GM19035 (cell line): Measurements from ENCODE around the gene ZNF680.
"Not testable (repeated sequence)": the region's sequence is repeated elsewhere in the genome, so short reads cannot be mapped to it uniquely, and the experiment has no call there.

Experiments used
- ATAC-seq: cut with Tn5 transposase; IDR thresholded peaks from one replicate; pipeline ENCODE4 v1.9.1; 2021; ENCODE audit not compliant: unreplicated experiment

The ZNF680 gene

DNA sequence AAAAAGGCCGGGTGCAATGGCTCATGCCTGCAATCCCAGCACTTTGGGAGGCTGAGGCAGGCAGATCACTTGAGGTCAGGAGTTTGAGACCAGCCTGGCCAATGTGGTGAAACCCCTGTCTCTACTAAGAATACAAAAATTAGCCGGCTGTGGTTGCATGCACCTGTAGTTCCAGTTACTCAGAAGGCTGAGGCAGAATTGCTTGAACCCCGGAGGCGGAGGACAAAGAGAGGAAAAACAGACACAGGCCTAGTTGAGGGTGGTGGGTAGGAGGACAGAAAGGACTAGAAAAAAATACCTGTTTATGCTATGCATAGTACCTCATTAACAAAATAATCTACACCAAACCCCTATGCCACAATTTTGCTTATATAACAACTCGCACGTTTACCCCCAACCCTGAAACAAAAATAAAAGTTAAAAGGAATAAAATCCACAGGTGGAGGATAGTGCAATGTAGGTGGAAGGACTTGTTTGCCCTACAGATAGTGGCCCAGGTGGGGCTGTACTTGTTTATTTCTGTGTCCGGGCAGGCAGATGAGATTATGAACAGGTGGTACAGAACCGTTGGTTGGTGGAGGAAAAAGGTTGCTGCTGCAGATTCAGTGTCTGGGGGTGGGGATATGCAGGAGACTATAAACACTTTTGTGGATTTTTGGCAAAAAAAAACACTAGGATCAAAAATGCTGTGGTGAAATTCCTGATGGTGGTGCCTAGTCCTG lies 5.1 kb downstream of the ZNF680 start:
- ATAC-seq, result no peak

DNA sequence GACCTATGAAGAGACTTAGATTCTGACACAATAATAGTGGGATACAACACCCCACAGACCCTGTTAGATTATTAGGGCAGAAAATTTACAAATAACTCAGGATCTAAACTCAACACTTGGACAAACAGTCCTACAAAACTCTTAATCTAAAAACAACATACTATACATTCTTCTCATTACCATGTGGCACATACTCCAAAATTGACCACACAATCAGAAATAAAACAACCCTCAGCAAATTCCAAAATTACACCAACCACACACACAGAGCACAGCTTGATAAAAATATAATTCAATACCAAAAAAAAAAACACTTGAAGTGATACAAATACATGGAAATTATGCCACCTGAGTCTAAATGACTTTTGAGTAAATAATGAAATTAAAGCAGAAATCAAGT lies 7.8 kb downstream of the ZNF680 start:
- ATAC-seq, result no peak

DNA sequence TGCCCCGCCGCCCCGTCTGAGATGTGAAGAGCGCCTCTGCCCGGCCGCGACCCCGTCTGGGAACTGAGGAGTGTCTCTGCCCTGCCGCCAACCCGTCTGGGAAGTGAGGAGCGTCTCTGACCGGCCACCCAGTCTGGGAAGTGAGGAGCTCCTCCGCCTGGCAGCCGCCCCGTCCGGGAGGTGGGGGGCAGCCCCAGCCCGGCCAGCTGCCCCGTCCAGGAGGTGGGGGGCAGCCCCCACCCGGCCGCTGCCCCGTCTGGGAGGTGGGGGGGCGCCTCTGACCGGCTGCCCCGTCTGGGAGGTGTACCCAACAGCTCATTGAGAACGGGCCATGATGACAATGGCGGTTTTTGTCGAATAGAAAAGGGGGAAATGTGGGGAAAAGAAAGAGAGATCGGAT lies 8.7 kb downstream of the ZNF680 start:
- ATAC-seq, result not testable (repeated sequence)

DNA sequence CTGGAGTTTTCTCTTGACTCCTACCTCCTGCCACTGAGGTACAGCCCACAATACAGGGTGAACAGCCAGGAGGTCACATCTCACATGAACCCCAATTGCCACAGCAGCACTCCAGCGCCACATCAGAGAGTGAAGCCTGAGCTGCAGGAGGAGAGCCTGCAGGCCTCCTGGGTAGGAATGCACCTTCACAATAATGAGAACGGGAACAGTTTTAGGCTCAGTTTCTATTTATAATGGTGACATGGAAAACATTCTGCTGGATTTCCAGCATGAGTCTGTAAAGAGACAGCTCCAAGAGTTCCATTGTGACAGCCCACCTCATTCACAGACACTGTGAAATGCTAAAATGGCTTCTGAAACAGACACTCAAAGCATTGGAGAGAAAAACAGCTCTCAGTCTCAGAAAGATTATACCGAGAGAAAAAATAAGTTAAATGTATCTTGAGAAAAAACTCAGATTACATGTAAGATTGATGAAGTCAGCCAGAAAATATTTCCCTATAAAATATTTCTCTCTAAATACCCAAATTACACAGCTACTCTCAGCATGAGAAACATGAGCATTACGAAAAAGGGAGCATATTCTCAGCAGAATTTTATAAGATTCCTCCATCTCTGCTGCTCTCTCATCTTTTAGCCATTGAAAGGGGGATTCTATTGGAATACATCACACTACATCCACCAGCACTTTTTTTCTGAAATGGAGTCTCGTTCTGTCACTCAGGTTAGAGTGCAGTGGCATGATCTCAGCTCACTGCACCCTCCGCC lies 11.3 kb downstream of the ZNF680 start:
- no peak for ATAC-seq

DNA sequence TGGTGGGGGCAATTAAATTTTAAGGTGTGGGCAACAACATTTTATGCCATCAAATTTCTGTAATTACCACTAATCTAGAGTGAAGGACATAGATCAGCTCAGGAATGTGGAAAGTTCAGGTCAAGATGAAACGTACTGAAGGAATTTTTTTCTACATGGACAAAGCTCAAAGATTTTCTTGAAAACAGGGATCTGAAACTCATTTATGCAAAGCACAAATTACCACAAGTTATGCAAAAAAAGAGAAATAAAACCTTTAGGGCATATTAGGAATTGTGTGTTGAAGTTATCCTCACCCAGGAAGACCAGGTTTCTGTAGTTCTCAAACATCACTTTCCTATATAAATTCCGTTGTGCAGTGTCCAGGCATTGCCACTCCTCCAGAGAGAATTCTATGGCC lies 18.9 kb downstream of the ZNF680 start:
- no peak for ATAC-seq

DNA sequence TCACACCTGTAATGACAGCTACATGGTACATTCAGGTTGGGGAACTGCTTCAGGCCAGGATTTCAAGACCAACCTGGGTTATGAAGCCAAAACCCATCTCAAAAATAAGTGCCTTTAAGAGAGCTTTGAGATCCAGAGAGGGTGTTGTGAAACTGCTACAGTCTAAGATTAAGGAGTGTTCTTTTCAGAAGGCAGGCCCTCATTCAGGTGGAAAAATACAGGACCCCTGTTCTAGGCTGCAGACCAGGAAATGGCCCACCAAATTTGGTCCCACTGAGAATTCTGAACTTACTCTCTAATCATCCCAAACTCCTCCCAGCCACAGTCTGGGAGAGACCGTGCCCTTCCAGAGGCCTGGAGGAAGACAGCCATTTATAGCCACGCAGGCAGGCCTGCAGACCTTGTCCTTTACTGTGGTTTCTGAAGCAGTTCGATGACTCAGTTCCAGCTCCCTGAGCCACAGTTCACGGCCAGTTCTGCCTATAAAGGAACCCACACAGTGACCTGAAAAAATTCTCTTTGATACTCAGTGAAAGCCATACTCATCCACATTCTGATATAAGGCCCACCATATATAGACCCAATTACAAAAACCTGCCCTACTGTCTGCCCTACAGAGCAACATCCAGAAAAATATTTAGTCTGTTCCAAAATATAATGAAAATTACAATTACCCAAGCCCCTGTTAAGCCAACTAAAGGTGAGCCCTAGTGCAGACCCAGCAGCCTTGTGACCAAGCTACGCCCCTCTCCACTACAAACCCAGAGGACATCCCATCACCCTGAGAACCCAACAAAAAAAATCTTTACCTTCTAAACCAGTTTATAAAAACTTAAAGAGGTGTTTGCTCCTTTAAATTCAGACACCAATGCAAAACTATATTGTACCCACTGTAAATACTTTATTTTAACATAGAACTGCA lies 21.2 kb downstream of the ZNF680 start:
- ATAC-seq, result no peak

DNA sequence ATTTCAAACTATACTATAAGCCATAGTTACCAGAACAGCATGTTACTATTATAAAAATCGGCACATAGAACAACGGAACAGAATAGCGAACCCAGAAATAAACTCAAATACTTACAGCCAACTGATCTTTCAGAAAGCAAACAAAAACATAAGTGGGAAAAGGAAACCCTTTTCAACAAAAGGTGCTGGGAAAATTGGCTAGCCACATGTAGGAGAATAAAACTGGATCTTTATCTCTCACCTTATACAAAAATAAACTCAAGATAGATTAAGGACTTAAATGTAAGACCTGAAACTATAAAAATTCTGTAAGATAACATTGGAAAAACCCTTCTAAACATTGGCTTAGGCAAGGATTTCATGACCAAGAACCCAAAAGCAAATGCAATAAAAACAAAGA lies 29.1 kb downstream of the ZNF680 start:
- ATAC-seq, result no peak

DNA sequence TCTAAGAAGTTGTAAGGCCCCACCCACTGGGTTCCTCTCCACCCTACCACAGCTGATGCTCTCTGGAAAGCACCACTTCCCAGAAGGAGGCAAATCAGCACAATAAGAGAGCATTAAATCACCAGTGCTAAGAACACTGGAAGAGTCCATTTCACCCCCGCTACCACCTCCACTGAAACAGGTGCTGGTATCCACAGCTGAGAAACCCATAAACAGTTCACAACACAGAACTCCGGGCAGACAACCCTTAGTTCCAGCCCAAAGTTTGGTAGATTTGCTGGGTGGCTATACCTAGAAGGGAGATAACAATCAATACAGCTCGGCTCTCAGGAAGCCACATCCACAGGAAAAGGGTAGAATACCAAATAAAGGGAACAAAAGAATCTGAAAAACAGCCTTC lies 34.1 kb downstream of the ZNF680 start:
- ATAC-seq, result no peak

DNA sequence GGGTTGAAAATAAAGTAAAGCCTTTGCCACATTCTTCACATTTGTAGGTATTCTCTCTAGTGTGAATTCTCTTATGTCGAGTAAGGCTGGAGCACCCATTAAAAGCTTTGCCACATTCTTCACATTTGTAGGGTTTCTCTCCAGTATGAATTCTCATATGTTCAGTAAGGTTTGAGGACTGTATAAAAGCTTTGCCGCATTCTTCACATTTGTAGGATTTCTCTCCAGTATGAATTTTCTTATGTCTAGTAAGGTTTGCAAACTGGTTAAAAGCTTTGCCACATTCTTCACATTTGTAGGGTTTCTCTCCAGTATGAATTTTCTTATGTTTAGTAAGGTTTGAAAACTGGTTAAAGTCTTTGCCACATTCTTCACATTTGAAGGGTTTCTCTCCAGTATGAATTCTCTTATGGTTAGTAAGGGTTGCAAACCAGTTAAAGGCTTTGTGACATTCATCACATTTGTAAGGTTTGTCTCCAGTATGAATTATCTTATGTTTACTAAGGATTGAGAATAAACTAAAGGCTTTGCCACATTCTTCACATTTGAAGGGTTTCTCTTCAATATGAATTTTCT lies 41.4 kb downstream of the ZNF680 start:
- no peak for ATAC-seq

DNA sequence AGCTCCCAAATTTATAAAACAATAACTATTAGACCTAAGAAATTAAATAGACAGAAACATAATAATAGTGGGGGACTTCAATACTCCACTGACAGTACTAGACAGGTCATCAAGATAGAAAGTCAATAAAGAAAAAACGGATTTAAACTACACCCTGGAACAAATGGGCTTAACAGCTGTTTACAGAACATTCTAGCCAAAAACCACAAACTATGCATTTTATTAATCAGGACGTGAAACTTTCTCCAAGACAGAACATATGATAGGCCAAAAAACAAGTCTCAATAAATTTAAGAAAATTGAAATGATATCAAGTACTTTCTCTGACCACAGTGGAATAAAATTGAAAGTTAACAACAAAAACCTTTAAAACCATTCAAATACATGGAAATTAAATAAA lies 46.4 kb downstream of the ZNF680 start:
- ATAC-seq, result no peak

DNA sequence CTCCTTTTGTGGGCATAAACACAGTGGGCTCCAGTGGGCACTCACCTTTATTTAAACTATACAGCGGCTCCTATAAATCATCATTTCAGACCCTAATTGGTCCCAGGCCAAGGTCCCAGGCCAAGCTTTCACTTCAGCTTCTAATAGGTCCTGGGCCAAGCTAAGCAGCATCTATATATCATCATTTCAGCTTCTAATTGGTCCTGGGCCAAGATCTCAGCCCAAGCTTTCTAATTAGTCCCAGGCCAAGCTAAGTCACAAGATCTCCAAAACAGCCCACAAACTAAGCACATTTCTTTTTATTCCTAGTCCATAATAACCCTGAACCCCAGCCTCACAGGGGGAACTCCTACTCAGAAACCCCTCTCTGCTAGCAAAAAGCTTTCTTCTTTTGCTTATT lies 47.1 kb downstream of the ZNF680 start:
- ATAC-seq, result no peak

DNA sequence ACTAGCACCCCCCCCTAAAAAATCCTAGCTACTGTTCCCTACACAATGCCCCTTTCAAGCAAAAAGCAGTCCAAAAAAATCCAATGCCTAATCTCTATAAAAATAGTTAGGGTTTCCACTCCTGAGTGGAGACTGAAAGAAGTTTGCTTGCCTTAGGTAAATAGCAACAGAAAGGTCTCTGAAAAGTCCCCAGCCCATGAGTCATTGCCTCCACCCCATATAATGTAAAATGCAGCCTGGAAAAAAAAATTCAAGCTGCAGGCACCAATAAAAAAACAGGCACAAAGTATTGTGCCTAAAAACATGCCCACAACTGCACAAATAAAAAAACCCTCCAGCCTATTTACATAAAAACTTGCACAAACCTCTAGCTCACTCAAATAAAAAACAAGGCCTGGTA lies 47.5 kb downstream of the ZNF680 start:
- ATAC-seq, result no peak

DNA sequence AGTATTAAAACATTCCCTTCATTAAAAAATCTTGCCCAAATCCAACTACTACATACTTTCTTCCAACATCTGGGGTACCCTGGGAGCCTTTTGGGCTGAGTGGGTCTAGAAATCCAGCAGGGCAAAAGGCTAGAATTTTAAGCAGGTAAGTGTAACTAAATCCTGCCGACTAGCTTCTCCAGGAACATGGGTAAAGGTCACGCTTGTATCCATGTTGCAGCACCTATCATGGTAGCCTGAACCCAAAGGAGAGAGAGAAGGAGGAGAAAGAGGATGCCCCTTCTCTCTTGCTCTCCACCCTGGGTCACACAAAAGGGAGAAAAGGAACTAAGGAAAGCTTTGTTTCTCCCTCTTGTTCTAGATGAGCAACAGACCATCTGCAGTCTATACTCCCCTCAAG lies 53.3 kb downstream of the ZNF680 start:
- ATAC-seq, result no peak

DNA sequence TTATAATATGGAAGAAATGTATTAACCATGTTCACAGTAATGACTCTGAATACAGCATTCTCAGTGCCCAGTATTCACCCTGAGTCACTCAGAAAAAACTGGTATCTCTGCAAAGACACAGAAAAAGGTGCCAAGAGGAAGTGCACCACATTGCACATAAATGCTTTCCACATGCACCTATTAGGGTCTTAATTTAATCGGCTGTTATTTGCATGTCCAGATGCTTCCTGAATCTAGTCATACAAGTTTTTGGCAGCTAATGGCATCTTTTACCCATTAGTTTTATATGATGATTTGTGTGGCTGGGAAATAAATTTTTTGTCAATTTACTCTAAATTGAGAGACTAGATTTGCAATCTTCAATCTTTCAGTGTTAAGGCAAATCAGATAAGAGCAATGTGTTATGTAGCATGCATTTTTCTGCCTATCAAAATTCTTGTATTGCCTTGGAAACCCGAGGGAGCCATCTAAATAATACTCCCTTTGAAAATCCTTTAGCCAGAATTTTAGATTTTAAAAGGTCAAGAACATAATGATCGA lies 58.2 kb downstream of the ZNF680 start:
- ATAC-seq, result no peak

DNA sequence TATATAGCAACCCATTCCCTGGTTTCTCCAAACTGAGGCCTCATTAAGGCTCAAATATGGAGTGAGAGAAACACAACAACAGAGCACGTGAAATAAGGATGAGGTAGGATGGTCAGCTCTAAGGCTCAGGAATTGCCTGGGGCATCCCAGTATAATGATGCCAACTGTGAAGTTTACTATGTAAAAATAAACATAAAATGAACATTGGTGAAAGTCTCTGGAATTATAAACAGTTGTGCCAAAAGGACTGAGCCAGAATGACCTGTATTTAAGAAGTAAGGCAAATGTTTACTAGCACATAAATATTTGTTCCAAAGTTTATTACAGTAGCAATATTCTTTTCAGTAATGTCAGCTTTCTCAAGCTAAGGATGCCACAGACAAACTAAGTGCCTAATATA lies 64.6 kb downstream of the ZNF680 start:
- ATAC-seq, result no peak

DNA sequence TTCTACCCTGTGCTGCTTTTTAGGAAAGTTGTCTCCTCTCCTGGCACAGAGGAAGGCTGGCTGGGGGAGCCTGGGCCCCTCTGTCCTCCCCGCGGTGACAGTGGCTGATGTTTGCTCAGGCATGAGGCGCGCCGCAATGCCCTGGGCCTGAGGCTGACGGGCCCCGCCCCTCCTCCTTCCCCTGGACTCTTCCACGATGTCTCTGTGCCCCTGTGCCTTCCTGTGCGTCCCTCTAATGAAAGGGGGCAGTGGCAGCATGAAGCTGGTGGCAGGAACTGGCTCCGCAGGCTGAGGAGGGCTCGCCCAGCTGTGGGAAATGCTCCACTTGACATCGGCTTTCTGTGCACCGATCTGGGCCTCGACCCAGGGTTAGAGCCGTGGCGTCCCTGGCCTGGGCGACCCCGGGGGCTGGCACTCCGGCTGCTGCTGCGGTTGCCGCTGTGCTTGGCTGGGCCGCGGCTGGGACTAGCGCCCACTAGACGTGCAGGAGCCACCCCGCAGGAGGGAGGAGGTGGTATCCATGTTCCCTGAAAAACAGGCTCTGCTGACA lies 67.9 kb downstream of the ZNF680 start:
- ATAC-seq, result no peak

DNA sequence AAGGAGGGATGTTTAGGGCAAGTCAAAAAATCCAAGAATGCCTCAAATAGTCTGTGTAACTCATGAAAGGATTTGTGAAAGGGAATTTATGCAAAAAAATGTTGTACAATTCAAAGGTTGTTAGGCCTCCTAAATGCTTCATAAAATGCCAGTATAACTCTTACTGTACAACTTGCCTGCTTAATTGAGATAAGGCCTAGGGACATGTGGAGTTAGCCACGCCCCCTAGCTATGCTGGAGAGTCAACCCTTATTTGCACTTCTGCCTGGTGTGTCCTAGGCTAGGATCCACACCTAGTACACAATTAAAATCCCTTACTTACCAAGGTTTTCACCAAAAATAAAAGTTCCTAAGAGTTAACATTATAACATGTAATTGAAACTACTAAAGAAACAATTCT lies 77.2 kb downstream of the ZNF680 start:
- no peak for ATAC-seq
